GM08714 (cell line): Measurements from ENCODE around the gene CLASP2.
"Not testable (repeated sequence)": the region's sequence is repeated elsewhere in the genome, so short reads cannot be mapped to it uniquely, and the experiment has no call there.

Source experiments
- H3K4me3 ChIP-seq: fragments of 200-500 bp; sonication (Bioruptor generic); 2 replicates; pipeline ENCODE4 v1.5.1; 2014; ENCODE audit warnings: mild to moderate bottlenecking, low read length, inconsistent platforms
- ZNF274 ChIP-seq: IDR thresholded peaks from 2 replicates; pipeline ENCODE4 v1.6.1; 2012; ENCODE audit warnings: mild to moderate bottlenecking, low read depth, low read length

Gene CLASP2

GRCh38 chr3:33718595-33718907, 497 bp upstream of the CLASP2 start:
- peak overlapping the region; percentile 78 for H3K4me3 ChIP-seq
- TF ChIP-seq ZNF274 = no peak

GRCh38 chr3:33717616-33717865, 513 bp downstream of the CLASP2 start:
- no peak for TF ChIP-seq ZNF274
- H3K4me3 ChIP-seq = peak overlapping the region; percentile 78

- H3K4me3 ChIP-seq = peak overlapping the region; percentile 78
- TF ChIP-seq ZNF274 = no peak
Measured at GRCh38 chr3:33716227-33716626, 1.8 kb downstream of the CLASP2 start.

GRCh38 chr3:33711100-33711499, 7.0 kb downstream of the CLASP2 start:
- no peak overlapping the region for H3K4me3 ChIP-seq
- TF ChIP-seq ZNF274 = no peak

GRCh38 chr3:33706056-33706455, 12.0 kb downstream of the CLASP2 start:
- H3K4me3 ChIP-seq = no peak overlapping the region
- no peak for TF ChIP-seq ZNF274

- TF ChIP-seq ZNF274 = no peak
- H3K4me3 ChIP-seq = no peak overlapping the region
Measured at GRCh38 chr3:33704891-33705290, 13.2 kb downstream of the CLASP2 start.

- no peak for TF ChIP-seq ZNF274
- no peak overlapping the region for H3K4me3 ChIP-seq
Measured at GRCh38 chr3:33699275-33699674, 18.8 kb downstream of the CLASP2 start.

- H3K4me3 ChIP-seq = no peak overlapping the region
- no peak for TF ChIP-seq ZNF274
Measured at GRCh38 chr3:33694944-33695343, 23.1 kb downstream of the CLASP2 start.

GRCh38 chr3:33690341-33690740, 27.7 kb downstream of the CLASP2 start:
- no peak overlapping the region for H3K4me3 ChIP-seq

GRCh38 chr3:33687406-33688010, 30.5 kb downstream of the CLASP2 start:
- no peak overlapping the region for H3K4me3 ChIP-seq
- no peak for TF ChIP-seq ZNF274

More at GRCh38 chr3:33690341-33690740, 27.7 kb downstream of the CLASP2 start:
- TF ChIP-seq ZNF274 = no peak

- no peak for TF ChIP-seq ZNF274
- H3K4me3 ChIP-seq = no peak overlapping the region
Measured at GRCh38 chr3:33682770-33683169, 35.3 kb downstream of the CLASP2 start.

- TF ChIP-seq ZNF274 = no peak
- H3K4me3 ChIP-seq = no peak overlapping the region
Measured at GRCh38 chr3:33681667-33682066, 36.4 kb downstream of the CLASP2 start.

GRCh38 chr3:33678073-33678472, 40.0 kb downstream of the CLASP2 start:
- H3K4me3 ChIP-seq = no peak overlapping the region

GRCh38 chr3:33673436-33673835, 44.6 kb downstream of the CLASP2 start:
- not testable (repeated sequence) for H3K4me3 ChIP-seq

More at GRCh38 chr3:33678073-33678472, 40.0 kb downstream of the CLASP2 start:
- no peak for TF ChIP-seq ZNF274

GRCh38 chr3:33668618-33669017, 49.4 kb downstream of the CLASP2 start:
- H3K4me3 ChIP-seq = no peak overlapping the region
- TF ChIP-seq ZNF274 = no peak

GRCh38 chr3:33665294-33665693, 52.8 kb downstream of the CLASP2 start:
- TF ChIP-seq ZNF274 = no peak
- no peak overlapping the region for H3K4me3 ChIP-seq
